IPS-15b (cell line): Measurements from ENCODE around the gene DIPK1A.

Source experiments
- H3K27me3 ChIP-seq: one replicate; pipeline ENCODE4 v1.6.1; 2013; ENCODE audit warnings: low read length; ENCODE audit not compliant: control insufficient read depth, insufficient read depth
- H3K36me3 ChIP-seq: one replicate; pipeline ENCODE4 v1.6.1; 2013; ENCODE audit warnings: low read length; ENCODE audit not compliant: control insufficient read depth, insufficient read depth
- H3K4me1 ChIP-seq: one replicate; pipeline ENCODE4 v1.6.1; 2013; ENCODE audit warnings: mild to moderate bottlenecking, low read length; ENCODE audit not compliant: control insufficient read depth, insufficient read depth
- H3K4me3 ChIP-seq: one replicate; pipeline ENCODE4 v1.5.1; 2013; ENCODE audit warnings: low read depth, low read length
- H3K9ac ChIP-seq: one replicate; pipeline ENCODE4 v1.6.1; 2013; ENCODE audit warnings: low read depth, mild to moderate bottlenecking, low read length
- H3K9me3 ChIP-seq: one replicate; pipeline ENCODE4 v1.6.1; 2013; ENCODE audit warnings: mild to moderate bottlenecking, low read length; ENCODE audit not compliant: control insufficient read depth, insufficient read depth

Gene DIPK1A

GRCh38 chr1:92817986-92818764 lies 143.1 kb downstream of the DIPK1A start:
- no peak overlapping the region for H3K9ac ChIP-seq
- no peaks in the 10 kb centered on the region for H3K4me1 ChIP-seq
- H3K9me3 ChIP-seq, result no peaks in the 10 kb centered on the region
- no peaks in the 10 kb centered on the region for H3K27me3 ChIP-seq
- no peak overlapping the region for H3K4me3 ChIP-seq
- no peaks in the 10 kb centered on the region for H3K36me3 ChIP-seq

DNA sequence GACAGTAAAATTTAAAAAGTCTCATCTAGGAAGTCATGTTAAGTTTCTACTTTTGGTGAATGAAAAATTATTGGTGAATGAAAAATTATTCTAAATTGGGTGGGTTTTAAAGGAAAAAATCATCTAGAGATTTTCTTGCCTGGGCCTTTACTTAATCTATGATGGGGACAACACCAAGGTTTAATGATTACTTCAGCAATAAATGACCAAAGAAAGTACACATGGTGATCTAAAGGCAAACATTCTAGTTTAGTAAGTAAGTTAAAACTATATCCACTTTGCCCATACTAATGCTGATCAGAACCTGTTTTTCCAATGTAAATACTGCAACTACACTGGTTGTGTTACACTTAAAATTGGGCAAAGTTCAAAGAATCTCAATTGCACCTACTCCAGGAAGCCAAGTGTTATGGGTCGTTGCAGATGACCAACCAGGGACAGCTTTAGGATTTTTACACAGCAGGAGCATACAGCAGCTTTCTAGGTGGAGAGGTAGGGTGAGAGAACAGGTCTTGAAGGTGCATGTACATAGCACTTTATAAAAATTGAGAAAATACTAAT lies 144.0 kb downstream of the DIPK1A start:
- no peaks in the 10 kb centered on the region for H3K4me1 ChIP-seq
- no peak overlapping the region for H3K9ac ChIP-seq
- no peaks in the 10 kb centered on the region for H3K36me3 ChIP-seq
- no peak overlapping the region for H3K4me3 ChIP-seq
- no peaks in the 10 kb centered on the region for H3K9me3 ChIP-seq
- no peaks in the 10 kb centered on the region for H3K27me3 ChIP-seq

GRCh38 chr1:92816732-92817131 lies 144.5 kb downstream of the DIPK1A start:
- H3K9ac ChIP-seq, result no peak overlapping the region
- H3K9me3 ChIP-seq, result no peaks in the 10 kb centered on the region
- no peaks in the 10 kb centered on the region for H3K36me3 ChIP-seq
- no peaks in the 10 kb centered on the region for H3K27me3 ChIP-seq
- H3K4me1 ChIP-seq, result no peaks in the 10 kb centered on the region
- H3K4me3 ChIP-seq, result no peak overlapping the region

- H3K27me3 ChIP-seq, result no peaks in the 10 kb centered on the region
- no peak overlapping the region for H3K4me3 ChIP-seq
These were observed 152.9 kb downstream of the DIPK1A start for GRCh38 chr1:92808381-92808780.

DNA sequence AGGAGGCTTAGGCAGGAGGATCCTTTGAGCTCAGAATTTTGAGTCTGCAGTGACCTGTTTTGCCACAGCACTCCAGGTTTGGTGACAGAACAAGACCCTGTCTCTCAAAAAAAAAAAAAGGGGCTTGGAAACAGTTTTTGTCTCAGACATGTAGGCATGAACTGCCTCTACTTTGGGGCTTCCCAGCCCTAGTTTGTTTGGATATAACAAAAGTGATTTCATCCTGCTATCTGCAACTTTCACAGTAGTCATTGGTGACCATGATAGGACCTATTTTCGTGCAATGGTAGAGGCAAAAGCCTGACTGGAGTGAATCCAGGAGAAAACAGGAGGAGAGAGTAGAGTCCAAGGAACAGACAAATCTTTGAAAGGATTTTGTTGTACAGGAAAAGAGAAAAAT lies 156.0 kb downstream of the DIPK1A start:
- H3K9ac ChIP-seq, result no peak overlapping the region
- no peak overlapping the region for H3K4me3 ChIP-seq

More at GRCh38 chr1:92808381-92808780, 152.9 kb downstream of the DIPK1A start:
- H3K4me1 ChIP-seq, result no peaks in the 10 kb centered on the region
- H3K9me3 ChIP-seq, result no peaks in the 10 kb centered on the region
- no peaks in the 10 kb centered on the region for H3K36me3 ChIP-seq
- no peak overlapping the region for H3K9ac ChIP-seq

DNA sequence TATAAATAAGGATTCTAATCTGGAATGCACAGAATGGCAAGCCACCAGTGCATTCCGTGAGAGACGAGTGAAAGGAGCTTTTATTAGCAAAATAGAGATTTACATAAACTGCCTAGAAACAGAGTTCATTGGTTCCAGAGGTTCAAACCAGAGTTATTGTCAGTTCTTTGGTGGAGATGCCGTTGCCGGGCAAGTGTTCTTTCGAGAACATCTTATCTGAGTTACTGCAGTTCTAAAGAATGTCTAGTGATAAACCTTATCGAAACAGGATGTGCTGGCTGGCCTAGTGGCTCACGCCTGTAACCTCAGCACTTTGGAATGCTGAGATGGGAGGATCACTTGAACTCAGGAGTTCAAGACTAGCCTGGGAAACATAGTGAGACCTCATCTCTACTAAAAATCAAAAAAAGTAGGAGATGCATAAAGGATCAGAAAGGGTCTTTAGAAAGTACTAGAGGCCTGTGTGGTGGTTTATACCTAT lies 156.5 kb downstream of the DIPK1A start:
- H3K4me3 ChIP-seq, result no peak overlapping the region
- H3K4me1 ChIP-seq, result no peaks in the 10 kb centered on the region
- no peak overlapping the region for H3K9ac ChIP-seq
- no peaks in the 10 kb centered on the region for H3K36me3 ChIP-seq
- H3K9me3 ChIP-seq, result no peaks in the 10 kb centered on the region
- no peaks in the 10 kb centered on the region for H3K27me3 ChIP-seq

More for the DNA sequence above, 156.0 kb downstream of the DIPK1A start:
- no peaks in the 10 kb centered on the region for H3K4me1 ChIP-seq
- no peaks in the 10 kb centered on the region for H3K9me3 ChIP-seq
- no peaks in the 10 kb centered on the region for H3K27me3 ChIP-seq
- H3K36me3 ChIP-seq, result no peaks in the 10 kb centered on the region

- no peak overlapping the region for H3K9ac ChIP-seq
- H3K4me1 ChIP-seq, result no peaks in the 10 kb centered on the region
- no peaks in the 10 kb centered on the region for H3K9me3 ChIP-seq
- H3K4me3 ChIP-seq, result no peak overlapping the region
- no peaks in the 10 kb centered on the region for H3K27me3 ChIP-seq
- H3K36me3 ChIP-seq, result no peaks in the 10 kb centered on the region
These were observed 157.9 kb downstream of the DIPK1A start for GRCh38 chr1:92803140-92803887.

DNA sequence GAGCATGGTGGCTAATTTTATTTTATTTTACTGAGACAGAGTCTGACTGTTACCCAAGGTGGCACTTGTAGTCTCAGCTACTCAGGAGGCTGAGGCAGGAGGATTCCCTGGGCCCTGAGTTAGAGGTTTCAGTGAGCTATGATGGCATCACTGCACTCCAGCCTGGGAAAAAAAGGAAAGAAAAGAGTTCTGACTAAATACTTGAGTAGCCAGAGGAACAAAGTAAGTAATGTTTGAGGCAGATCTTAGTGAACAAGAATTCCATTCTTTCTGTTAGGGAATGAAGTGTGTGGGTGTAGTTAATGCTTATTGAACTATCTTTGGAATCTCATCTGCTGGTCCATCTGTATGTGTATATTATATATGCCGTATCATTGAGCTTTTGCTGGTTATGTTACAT lies 163.3 kb downstream of the DIPK1A start:
- Histone ChIP-seq H3K36me3 (no peaks in the 10 kb centered on the region), H3K9ac (no peak overlapping the region), H3K27me3 (no peaks in the 10 kb centered on the region), H3K4me1 (peaks cover 4% of the 10 kb centered on the region), H3K9me3 (no peaks in the 10 kb centered on the region), H3K4me3 (no peak overlapping the region)

DNA sequence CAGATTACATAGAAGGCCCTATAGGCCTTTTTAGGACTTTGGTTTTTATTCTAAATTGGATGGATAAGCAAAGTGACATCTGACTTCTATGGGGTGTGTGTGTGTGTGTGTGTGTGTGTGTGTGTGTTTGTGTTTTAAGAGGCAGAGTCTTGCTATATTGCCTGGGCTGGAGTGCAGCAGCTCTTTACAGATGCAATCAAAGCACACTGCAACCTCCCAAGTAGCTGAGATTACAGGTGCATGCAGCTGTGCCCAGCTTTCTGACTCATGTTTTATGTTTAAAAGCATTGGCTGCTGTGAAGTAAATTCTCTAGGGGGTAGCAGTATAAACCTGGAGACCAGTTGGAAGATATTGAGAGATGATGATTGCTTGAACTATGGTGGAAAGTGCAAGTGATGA lies 164.0 kb downstream of the DIPK1A start:
- no peaks in the 10 kb centered on the region for H3K36me3 ChIP-seq
- H3K4me1 ChIP-seq, result peaks cover 10% of the 10 kb centered on the region
- H3K9me3 ChIP-seq, result no peaks in the 10 kb centered on the region
- no peak overlapping the region for H3K9ac ChIP-seq
- H3K27me3 ChIP-seq, result no peaks in the 10 kb centered on the region
- H3K4me3 ChIP-seq, result no peak overlapping the region

DNA sequence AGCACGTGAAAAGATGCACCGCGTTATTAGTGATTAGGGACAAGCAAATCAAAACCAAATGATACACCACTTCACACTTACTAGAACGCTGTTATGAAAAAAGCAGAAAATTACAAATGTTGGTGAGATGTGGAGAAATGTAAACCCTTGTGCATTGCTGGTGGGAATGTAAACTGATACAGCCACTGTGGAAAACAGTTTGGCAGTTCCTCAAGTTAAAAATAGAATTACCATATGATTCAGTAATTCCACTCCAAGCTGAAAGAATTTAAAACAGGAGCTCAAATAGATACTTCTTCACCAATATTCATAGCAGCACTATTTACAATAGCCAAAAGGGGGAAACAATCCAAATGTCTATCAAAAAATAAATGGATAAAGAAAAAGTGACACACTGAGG lies 166.1 kb downstream of the DIPK1A start:
- H3K9me3 ChIP-seq, result no peaks in the 10 kb centered on the region

GRCh38 chr1:92792340-92792782 lies 168.9 kb downstream of the DIPK1A start:
- Histone ChIP-seq H3K27me3 (no peaks in the 10 kb centered on the region), H3K36me3 (no peaks in the 10 kb centered on the region), H3K4me1 (peaks cover 20% of the 10 kb centered on the region), H3K9me3 (no peaks in the 10 kb centered on the region), H3K4me3 (peak overlapping the region; percentile 12), H3K9ac (no peak overlapping the region)

More for the DNA sequence above, 166.1 kb downstream of the DIPK1A start:
- no peak overlapping the region for H3K9ac ChIP-seq
- H3K36me3 ChIP-seq, result no peaks in the 10 kb centered on the region
- no peak overlapping the region for H3K4me3 ChIP-seq
- H3K4me1 ChIP-seq, result peaks cover 20% of the 10 kb centered on the region
- H3K27me3 ChIP-seq, result no peaks in the 10 kb centered on the region
